Smooth muscle cell (in vitro differentiated cells): ENCODE results near the gene TUBB2B. TPM values are rescaled to one million over a fixed set of nuclear protein-coding genes. Genes with fewer than 3 reads are reported as not detected.

Experiments
- DNase-seq: peaks from one replicate; lab custom pipeline; 2025; ENCODE audit not compliant: unreplicated experiment; lab: John Stamatoyannopoulos, UW
- H2AFZ ChIP-seq: fragments of 200-600 bp; sonication (generic); 2 replicates; pipeline ENCODE4 v1.6.0; 2016; ENCODE audit warnings: antibody characterized with exemption, low read depth, mild to moderate bottlenecking
- H3F3A ChIP-seq: fragments of 200-600 bp; sonication (generic); 2 replicates; pipeline ENCODE4 v1.6.0; 2017; ENCODE audit warnings: antibody characterized with exemption, low read depth
- H3K27ac ChIP-seq: fragments of 200-600 bp; sonication (generic); 2 replicates; pipeline ENCODE4 v1.5.1; 2016; ENCODE audit warnings: low read depth, mild to moderate bottlenecking
- H3K27me3 ChIP-seq: fragments of 200-600 bp; sonication (generic); 2 replicates; pipeline ENCODE4 v1.6.1; 2016; ENCODE audit warnings: low read depth, mild to moderate bottlenecking
- H3K36me3 ChIP-seq: fragments of 200-600 bp; sonication (generic); 2 replicates; pipeline ENCODE4 v1.5.1; 2016; ENCODE audit warnings: low read depth
- H3K4me1 ChIP-seq: fragments of 200-600 bp; sonication (generic); 2 replicates; pipeline ENCODE4 v1.5.1; 2016; ENCODE audit warnings: low read depth
- H3K4me2 ChIP-seq: fragments of 200-600 bp; sonication (generic); 2 replicates; pipeline ENCODE4 v1.6.0; 2016; ENCODE audit warnings: mild to moderate bottlenecking
- H3K4me3 ChIP-seq: fragments of 200-600 bp; sonication (generic); 2 replicates; pipeline ENCODE4 v1.5.1; 2016; ENCODE audit warnings: mild to moderate bottlenecking
- H3K79me2 ChIP-seq: fragments of 200-600 bp; sonication (generic); 2 replicates; pipeline ENCODE4 v1.6.0; 2016; ENCODE audit warnings: low read depth, mild to moderate bottlenecking
- H3K9ac ChIP-seq: fragments of 200-600 bp; sonication (generic); 2 replicates; pipeline ENCODE4 v1.6.0; 2016; ENCODE audit warnings: low read depth
- H3K9me3 ChIP-seq: fragments of 200-600 bp; sonication (generic); replicated peaks from 2 replicates; pipeline ENCODE4 v1.5.1; 2016; ENCODE audit warnings: low read depth
- H4K20me1 ChIP-seq: fragments of 200-600 bp; sonication (generic); 2 replicates; pipeline ENCODE4 v1.6.0; 2016; ENCODE audit warnings: low read depth
- WGBS: methylation state at CpG from one replicate; pipeline ENCODE4 v1.1.7; 2016; ENCODE audit warnings: low lambda C conversion rate; 5-methylcytosine and 5-hydroxymethylcytosine counted together
- polyA plus RNA-seq: library from polyadenylated mRNA; unstranded; fragments of >200 nt; fragmentation: Nextera tagmentation; extraction: Ambion mirVana; gene quantifications from 2 replicates; pipeline ENCODE4 v1.2.1, GENCODE V29; 2016
- total RNA-seq: library from RNA; depleted of rRNA; stranded (reverse); fragments of >200 nt; gene quantifications from 2 replicates; pipeline ENCODE4 v1.2.3, GENCODE V29; 2014
- TF ChIP-seq, protein P1 (sequence below): fragments of 200-600 bp; sonication (generic); IDR thresholded peaks from 2 replicates; pipeline ENCODE4 v1.5.1; 2017; ENCODE audit warnings: borderline replicate concordance, mild to moderate bottlenecking, antibody characterized with exemption; ENCODE audit not compliant: insufficient read depth, poor library complexity, severe bottlenecking

Gene TUBB2B
- total and polyA plus RNA-seq, 2 experiments from 2014 or later, result 22.7 to 62.1 TPM

DNA sequence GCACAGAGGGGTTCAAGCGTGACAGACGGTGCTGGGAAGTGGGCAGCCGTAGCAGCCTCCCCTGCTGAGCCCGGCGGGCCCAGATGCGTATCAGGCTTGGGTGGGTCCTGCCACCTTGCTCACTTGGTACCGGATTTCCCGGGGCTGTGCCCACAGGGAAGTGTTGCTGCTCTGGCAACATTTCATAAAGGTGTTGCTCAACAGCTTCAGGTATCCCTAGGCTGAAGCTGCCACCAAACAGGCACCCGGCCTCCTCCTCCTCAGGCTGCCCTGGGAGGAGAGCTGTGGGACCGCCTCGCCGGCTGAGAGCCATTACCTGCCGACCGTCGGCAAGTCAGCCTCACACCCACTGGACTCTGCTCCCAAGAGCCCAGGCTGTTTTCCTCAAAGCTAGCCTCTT, 42.8 kb upstream of the TUBB2B start:
- no peak overlapping the region for H3K4me2 ChIP-seq
- H3K27me3 ChIP-seq, result no peaks in the 10 kb centered on the region
- DNase-seq, result no peak
- no peaks in the 10 kb centered on the region for H3K79me2 ChIP-seq
- H3K9me3 ChIP-seq, result no peaks in the 10 kb centered on the region
- H3K9ac ChIP-seq, result no peak overlapping the region
- 90% methylated on average over 15 of the region's 15 CpGs for WGBS
- H3K36me3 ChIP-seq, result no peaks in the 10 kb centered on the region
- peaks cover 4% of the 10 kb centered on the region for H4K20me1 ChIP-seq
- TF ChIP-seq, protein P1, sequence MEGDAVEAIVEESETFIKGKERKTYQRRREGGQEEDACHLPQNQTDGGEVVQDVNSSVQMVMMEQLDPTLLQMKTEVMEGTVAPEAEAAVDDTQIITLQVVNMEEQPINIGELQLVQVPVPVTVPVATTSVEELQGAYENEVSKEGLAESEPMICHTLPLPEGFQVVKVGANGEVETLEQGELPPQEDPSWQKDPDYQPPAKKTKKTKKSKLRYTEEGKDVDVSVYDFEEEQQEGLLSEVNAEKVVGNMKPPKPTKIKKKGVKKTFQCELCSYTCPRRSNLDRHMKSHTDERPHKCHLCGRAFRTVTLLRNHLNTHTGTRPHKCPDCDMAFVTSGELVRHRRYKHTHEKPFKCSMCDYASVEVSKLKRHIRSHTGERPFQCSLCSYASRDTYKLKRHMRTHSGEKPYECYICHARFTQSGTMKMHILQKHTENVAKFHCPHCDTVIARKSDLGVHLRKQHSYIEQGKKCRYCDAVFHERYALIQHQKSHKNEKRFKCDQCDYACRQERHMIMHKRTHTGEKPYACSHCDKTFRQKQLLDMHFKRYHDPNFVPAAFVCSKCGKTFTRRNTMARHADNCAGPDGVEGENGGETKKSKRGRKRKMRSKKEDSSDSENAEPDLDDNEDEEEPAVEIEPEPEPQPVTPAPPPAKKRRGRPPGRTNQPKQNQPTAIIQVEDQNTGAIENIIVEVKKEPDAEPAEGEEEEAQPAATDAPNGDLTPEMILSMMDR, result no peak
- H3K4me3 ChIP-seq, result no peak overlapping the region
- no peak overlapping the region for H2AFZ ChIP-seq
- no peak overlapping the region for H3K27ac ChIP-seq
- H3F3A ChIP-seq, result no peaks in the 10 kb centered on the region
- H3K4me1 ChIP-seq, result no peaks in the 10 kb centered on the region

DNA sequence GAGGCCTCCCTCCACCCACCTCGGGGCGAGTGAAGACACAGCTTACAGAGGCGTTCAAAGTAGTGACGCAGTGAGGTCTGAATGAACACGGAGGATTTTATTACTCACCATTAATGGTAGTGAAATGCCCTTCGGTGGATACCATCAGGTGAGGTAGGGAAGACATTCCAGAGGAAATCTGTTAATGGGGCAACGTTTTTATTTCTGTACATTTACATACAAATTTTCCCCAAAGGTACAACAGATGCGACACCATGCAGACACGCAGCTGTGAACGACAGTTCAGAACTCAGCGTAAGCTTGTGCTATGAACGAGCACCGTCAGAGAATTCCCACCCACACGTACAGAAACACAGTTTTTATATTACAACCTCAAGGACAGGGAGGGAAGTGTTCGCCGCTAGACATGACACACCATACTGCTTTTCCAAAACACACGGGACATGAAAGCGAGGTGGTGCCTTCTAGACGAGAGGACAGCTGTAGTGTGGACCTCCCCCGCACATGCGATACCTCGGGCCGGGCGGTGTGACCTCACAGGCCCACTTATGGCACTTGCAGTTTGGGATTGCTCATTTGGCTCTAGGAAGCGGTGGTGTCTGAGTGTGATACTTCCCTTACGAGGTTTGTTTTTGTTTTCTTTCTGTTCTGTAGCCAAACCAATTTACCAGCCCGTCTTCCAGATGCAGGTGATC, 42.0 kb upstream of the TUBB2B start:
- Histone ChIP-seq H3K4me1 (no peaks in the 10 kb centered on the region), H3K4me3 (no peak overlapping the region), H4K20me1 (peaks cover 4% of the 10 kb centered on the region), H3K9ac (no peak overlapping the region), H3F3A (no peaks in the 10 kb centered on the region), H2AFZ (no peak overlapping the region), H3K36me3 (no peaks in the 10 kb centered on the region), H3K4me2 (no peak overlapping the region), H3K27me3 (no peaks in the 10 kb centered on the region), H3K79me2 (no peaks in the 10 kb centered on the region), H3K27ac (no peak overlapping the region), H3K9me3 (no peaks in the 10 kb centered on the region)
- TF ChIP-seq, protein P1, result no peak
- no peak for DNase-seq
- 91% methylated on average over 27 of the region's 27 CpGs for WGBS

DNA sequence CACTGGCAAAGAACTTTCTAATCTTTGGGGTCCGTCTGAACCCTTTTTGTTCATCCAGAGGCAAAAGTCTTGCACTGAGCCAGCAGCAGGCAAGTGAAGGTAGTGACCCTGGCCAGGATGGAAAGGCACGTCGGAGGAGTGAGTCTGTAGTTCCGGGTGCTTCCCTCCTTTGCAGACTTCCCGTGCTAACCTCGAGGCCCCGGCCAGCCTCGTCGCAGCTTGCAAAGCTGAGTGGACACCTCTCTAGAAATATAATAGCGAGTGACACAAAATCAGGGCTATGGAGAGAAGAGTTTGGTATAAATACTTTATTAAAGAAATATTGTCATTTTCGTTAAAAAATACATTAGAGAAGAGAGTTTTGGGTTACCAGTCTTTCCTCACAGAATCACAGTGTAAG, 41.2 kb upstream of the TUBB2B start:
- Histone ChIP-seq H2AFZ (no peak overlapping the region), H3K4me1 (no peaks in the 10 kb centered on the region), H3K27me3 (no peaks in the 10 kb centered on the region), H3K27ac (no peak overlapping the region), H3K36me3 (no peaks in the 10 kb centered on the region), H3K79me2 (no peaks in the 10 kb centered on the region), H3K9me3 (no peaks in the 10 kb centered on the region), H3K4me2 (no peak overlapping the region), H3K9ac (no peak overlapping the region), H4K20me1 (peaks cover 4% of the 10 kb centered on the region), H3K4me3 (no peak overlapping the region), H3F3A (no peaks in the 10 kb centered on the region)
- TF ChIP-seq, protein P1, result no peak
- 92% methylated on average over 11 of the region's 11 CpGs for WGBS
- no peak for DNase-seq

- Histone ChIP-seq H2AFZ (no peak overlapping the region), H3K4me3 (no peak overlapping the region), H3F3A (no peaks in the 10 kb centered on the region), H3K9me3 (no peaks in the 10 kb centered on the region), H3K79me2 (no peaks in the 10 kb centered on the region), H3K4me1 (no peaks in the 10 kb centered on the region), H3K36me3 (no peaks in the 10 kb centered on the region), H4K20me1 (peaks cover 6% of the 10 kb centered on the region), H3K4me2 (no peak overlapping the region), H3K27me3 (no peaks in the 10 kb centered on the region), H3K27ac (no peak overlapping the region), H3K9ac (no peak overlapping the region)
- DNase-seq, result no peak
- 83% methylated on average over 5 of the region's 5 CpGs for WGBS
- TF ChIP-seq, protein P1, result no peak
These were observed 39.7 kb upstream of the TUBB2B start for GRCh38 chr6:3267162-3267561.
